Measurements from ENCODE around the gene OR10A2.

- no peak for TF ChIP-seq CTCF (IDR thresholded peaks at IDR 0.05)
- TF ChIP-seq POLR2A (IDR thresholded peaks at IDR 0.05) = no peak
Observed at GRCh38 chr11:6871278-6871677, 8.4 kb downstream of the OR10A2 start.
